HG03457 (cell line): ENCODE results near the gene MFSD2B.

Source experiments
- ATAC-seq: cut with Tn5 transposase; IDR thresholded peaks from one replicate; pipeline ENCODE4 v1.9.1; 2021; ENCODE audit warnings: moderate number of reproducible peaks; ENCODE audit not compliant: unreplicated experiment

MFSD2B gene

GRCh38 chr2:24050041-24050979, 40.4 kb downstream of the MFSD2B start:
- no peak for ATAC-seq

- no peak for ATAC-seq
Observed at GRCh38 chr2:24051833-24052232, 41.9 kb downstream of the MFSD2B start.

- ATAC-seq, result no peak
Observed at GRCh38 chr2:24052951-24053350, 43.1 kb downstream of the MFSD2B start.

GRCh38 chr2:24054366-24055010, 44.6 kb downstream of the MFSD2B start:
- ATAC-seq, result no peak

GRCh38 chr2:24055750-24056149, 45.9 kb downstream of the MFSD2B start:
- no peak for ATAC-seq

- no peak for ATAC-seq
Observed at GRCh38 chr2:24058564-24059271, 48.8 kb downstream of the MFSD2B start.

GRCh38 chr2:24065341-24065740, 55.5 kb downstream of the MFSD2B start:
- ATAC-seq, result no peak

- ATAC-seq, result no peak
Observed at GRCh38 chr2:24072259-24072658, 62.4 kb downstream of the MFSD2B start.

GRCh38 chr2:24073816-24074215, 63.9 kb downstream of the MFSD2B start:
- no peak for ATAC-seq

- ATAC-seq, result no peak
Observed at GRCh38 chr2:24075259-24075658, 65.4 kb downstream of the MFSD2B start.
